Gastroesophageal sphincter (tissue), 3 donors: ENCODE data around the gene MAN1A1.

Experiments used
- EP300 ChIP-seq: sonication (generic); formaldehyde crosslinking; IDR thresholded peaks from one replicate; pipeline ENCODE4 v1.6.1; 2017; ENCODE audit warnings: antibody characterized with exemption, mild to moderate bottlenecking
- POLR2A ChIP-seq, 2 donors: fragments of 450-650 bp; IDR thresholded peaks; one replicate each; pipeline ENCODE4 v1.6.1; 2017; ENCODE audit warnings: antibody characterized with exemption in 2 of 2, mild to moderate bottlenecking in 2 of 2, moderate library complexity in 1 of 2
- TF ChIP-seq, protein P1 (sequence below), 4 experiments: fragments of 200-600 bp in 2 of 4; fragments of 450-650 bp in 2 of 4; sonication (generic) in 1 of 4; IDR thresholded peaks; one replicate each; pipeline ENCODE4 v1.5.1; 2017 to 2019; ENCODE audit warnings: antibody characterized with exemption in 4 of 4, mild to moderate bottlenecking in 2 of 4, moderate library complexity in 2 of 4

DNA sequence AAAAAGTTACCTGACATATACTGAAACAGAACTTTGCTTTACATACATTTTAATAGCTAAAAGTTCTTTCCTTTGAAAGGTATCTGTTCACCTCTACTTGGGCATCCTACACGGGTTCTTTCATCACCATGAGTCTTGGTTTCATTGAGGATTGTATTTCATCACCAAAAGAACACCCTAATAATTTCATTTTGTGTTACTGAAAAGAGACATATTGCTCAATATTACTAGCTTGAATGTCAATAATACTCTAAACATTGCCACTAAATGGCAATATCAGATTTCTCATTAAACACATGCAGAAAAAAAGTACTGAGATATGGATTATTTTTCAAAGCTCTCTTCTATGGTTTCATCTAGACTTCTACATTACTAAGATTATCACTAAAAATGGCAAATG lies 30.8 kb downstream of the MAN1A1 start:
- TF ChIP-seq EP300 (no peak), POLR2A (IDR thresholded peaks at IDR 0.05) (no peak)
- TF ChIP-seq, protein P1, sequence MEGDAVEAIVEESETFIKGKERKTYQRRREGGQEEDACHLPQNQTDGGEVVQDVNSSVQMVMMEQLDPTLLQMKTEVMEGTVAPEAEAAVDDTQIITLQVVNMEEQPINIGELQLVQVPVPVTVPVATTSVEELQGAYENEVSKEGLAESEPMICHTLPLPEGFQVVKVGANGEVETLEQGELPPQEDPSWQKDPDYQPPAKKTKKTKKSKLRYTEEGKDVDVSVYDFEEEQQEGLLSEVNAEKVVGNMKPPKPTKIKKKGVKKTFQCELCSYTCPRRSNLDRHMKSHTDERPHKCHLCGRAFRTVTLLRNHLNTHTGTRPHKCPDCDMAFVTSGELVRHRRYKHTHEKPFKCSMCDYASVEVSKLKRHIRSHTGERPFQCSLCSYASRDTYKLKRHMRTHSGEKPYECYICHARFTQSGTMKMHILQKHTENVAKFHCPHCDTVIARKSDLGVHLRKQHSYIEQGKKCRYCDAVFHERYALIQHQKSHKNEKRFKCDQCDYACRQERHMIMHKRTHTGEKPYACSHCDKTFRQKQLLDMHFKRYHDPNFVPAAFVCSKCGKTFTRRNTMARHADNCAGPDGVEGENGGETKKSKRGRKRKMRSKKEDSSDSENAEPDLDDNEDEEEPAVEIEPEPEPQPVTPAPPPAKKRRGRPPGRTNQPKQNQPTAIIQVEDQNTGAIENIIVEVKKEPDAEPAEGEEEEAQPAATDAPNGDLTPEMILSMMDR (IDR thresholded peaks at IDR 0.05): no peak
